K562 (cell line): ENCODE results near the gene DIRAS3. TPM values are rescaled to one million over a fixed set of nuclear protein-coding genes. Genes with fewer than 3 reads are reported as not detected.

Experiments used
- ATAC-seq: fragments of 200-7000 bp; cut with Tn5 transposase; 3 replicates; pipeline ENCODE4 v1.9.1; 2020; ENCODE audit warnings: moderate library complexity
- BruUV-seq: library from RNA; stranded (reverse); fragments of 400-500 nt; replicated peaks from 2 replicates; lab custom pipeline; 2021; lab: Mats Ljungman, UMichigan
- CTCF ChIA-PET: fragments of 300-600 bp; formaldehyde crosslinking; extraction: SDS; loops from one replicate; lab custom pipeline; 2021; ENCODE audit warnings: low intra/inter-chr PET ratio; lab: Yijun Ruan, JAX
- POLR2A ChIA-PET: fragments of 300-600, 350-650 bp; sonication (Branson Sonifier 250); formaldehyde crosslinking; extraction: SDS; loops from one replicate; lab custom pipeline; 2021; ENCODE audit warnings: antibody characterized with exemption, inconsistent platforms; lab: Yijun Ruan, JAX
- DNase-seq, 4 experiments: peaks; one replicate each; pipeline versions ENCODE4 v3.0.0 to v3.0.0-alpha.2; 2011 to 2018; ENCODE audit warnings: low spot score in 3 of 4, mixed read lengths in 3 of 4; ENCODE audit errors: extremely low read depth in 1 of 4
- FAIRE-seq: peaks from 2 replicates; lab custom pipeline; 2011; peaks lifted over from hg19 to GRCh38; lab: Jason Lieb, UNC
- H2AFZ ChIP-seq: 2 replicates; pipeline ENCODE4 v1.6.0; 2011; ENCODE audit warnings: low read depth, low read length, control low read depth, inconsistent platforms
- H3K27ac ChIP-seq: fragments of 200-600 bp; 3 replicates; pipeline ENCODE4 v1.8.0; 2011; ENCODE audit warnings: low read depth, mild to moderate bottlenecking, control low read depth, inconsistent platforms, low read length, moderate library complexity, mixed read lengths; ENCODE audit errors: extremely low read depth
- H3K27me3 ChIP-seq, 2 experiments: fragments of 300-600 bp in 1 of 2; 2 replicates in 1 of 2; 3 replicates in 1 of 2; pipeline versions ENCODE4 v1.6.0 to v1.8.0; 2011; ENCODE audit warnings: inconsistent platforms in 2 of 2, low read length in 2 of 2, mild to moderate bottlenecking in 1 of 2, mixed read lengths in 1 of 2, moderate library complexity in 1 of 2; ENCODE audit not compliant: control insufficient read depth in 2 of 2, insufficient read depth in 2 of 2
- H3K36me3 ChIP-seq: fragments of 300-600 bp; 3 replicates; pipeline ENCODE4 v1.8.0; 2011; ENCODE audit warnings: mild to moderate bottlenecking, low read length, inconsistent platforms; ENCODE audit not compliant: control insufficient read depth, insufficient read depth
- H3K4me1 ChIP-seq, 2 experiments: fragments of 200-600 bp in 1 of 2; replicated peaks in 1 of 2; 2 replicates in 1 of 2; 3 replicates in 1 of 2; pipeline versions ENCODE4 v1.5.1 to v1.8.0; 2011; ENCODE audit warnings: inconsistent platforms in 2 of 2, low read length in 2 of 2, mild to moderate bottlenecking in 1 of 2, mixed read lengths in 1 of 2, moderate library complexity in 1 of 2; ENCODE audit not compliant: control insufficient read depth in 2 of 2, insufficient read depth in 2 of 2
- H3K4me2 ChIP-seq: 2 replicates; pipeline ENCODE4 v1.6.1; 2011; ENCODE audit warnings: low read length, control low read depth, inconsistent platforms, mixed read lengths; ENCODE audit not compliant: insufficient read depth
- H3K4me3 ChIP-seq: fragments of 200-600 bp; sonication (generic), shearing (Covaris generic); 2 replicates; pipeline ENCODE4 v1.5.1; 2016; ENCODE audit warnings: control low read depth, inconsistent platforms
- H3K79me2 ChIP-seq: fragments of 200-600 bp; 3 replicates; pipeline ENCODE4 v1.8.0; 2011; ENCODE audit warnings: low read length, inconsistent platforms; ENCODE audit not compliant: control insufficient read depth, insufficient read depth
- H3K9ac ChIP-seq, 2 experiments: 2 replicates each; pipeline versions ENCODE4 v1.6.0 to v1.6.1; 2011; ENCODE audit warnings: low read depth in 2 of 2, low read length in 2 of 2, control low read depth in 1 of 2, inconsistent platforms in 1 of 2, mild to moderate bottlenecking in 1 of 2, mixed read lengths in 1 of 2; ENCODE audit not compliant: insufficient read depth in 1 of 2
- H3K9me1 ChIP-seq: one replicate; pipeline ENCODE4 v1.6.0; 2011; ENCODE audit warnings: inconsistent platforms, mild to moderate bottlenecking, low read length, moderate library complexity; ENCODE audit not compliant: control insufficient read depth, insufficient read depth
- H3K9me3 ChIP-seq: replicated peaks from 2 replicates; pipeline ENCODE4 v1.5.1; 2011; ENCODE audit warnings: low read depth, low read length, inconsistent platforms; ENCODE audit not compliant: control insufficient read depth, insufficient read depth
- H4K20me1 ChIP-seq: replicated peaks from 2 replicates; pipeline ENCODE4 v1.6.1; 2011; ENCODE audit warnings: low read length, inconsistent platforms, mixed read lengths; ENCODE audit not compliant: control insufficient read depth, insufficient read depth
- CHD1 ChIP-seq: fragments of 200-600 bp; sonication (generic); IDR thresholded peaks from one replicate; pipeline ENCODE4 v1.6.1; 2012; ENCODE audit warnings: mild to moderate bottlenecking, moderate library complexity, low read length, inconsistent platforms
- EHMT2 ChIP-seq: fragments of 450-650 bp; IDR thresholded peaks from 2 replicates; pipeline ENCODE4 v1.6.1; 2018; ENCODE audit warnings: antibody characterized with exemption
- FOXJ2 ChIP-seq: fragments of 200-800 bp; sonication (Bioruptor generic); IDR thresholded peaks from 2 replicates; pipeline ENCODE4 v1.6.1; 2016; ENCODE audit warnings: missing genetic modification characterization, missing compliant biosample characterization
- MCM3 ChIP-seq: fragments of 450-650 bp; IDR thresholded peaks from 2 replicates; pipeline ENCODE4 v1.6.1; 2016
- NR3C1 ChIP-seq: sonication (generic); formaldehyde crosslinking; IDR thresholded peaks from 2 replicates; pipeline ENCODE4 v1.8.1; 2022; ENCODE audit warnings: missing genetic modification reagents
- ZBTB7A ChIP-seq: IDR thresholded peaks from 2 replicates; pipeline ENCODE4 v1.6.1; 2011; ENCODE audit warnings: low read depth, mild to moderate bottlenecking, low read length, moderate library complexity, borderline replicate concordance; ENCODE audit not compliant: control insufficient read depth
- ZFP1 ChIP-seq: fragments of 450-650 bp; formaldehyde crosslinking; IDR thresholded peaks from 2 replicates; pipeline ENCODE4 v1.4.0; 2020; ENCODE audit warnings: mild to moderate bottlenecking, mixed read lengths
- ZNF134 ChIP-seq: fragments of 250-450 bp; sonication (Bioruptor Pico); conservative IDR thresholded peaks from 2 replicates; pipeline ENCODE4 v1.4.0; 2020
- WGBS: fragments of 100-300 bp; shearing (Covaris generic); methylation state at CpG from one replicate; pipeline ENCODE4 v1.1.6; 2016; ENCODE audit warnings: low coverage, mixed read lengths; ENCODE audit not compliant: insufficient coverage; ENCODE audit errors: missing lambda C conversion rate; 5-methylcytosine and 5-hydroxymethylcytosine counted together
- in situ Hi-C: fragments of 300-500 bp; cut with MboI; formaldehyde crosslinking; loops from 4 replicates; pipeline ENCODE4 v1.15.0; 2018; ENCODE audit warnings: inconsistent platforms, mixed read lengths
- intact Hi-C: fragments of 100-400 bp; cut with micrococcal nuclease; formaldehyde crosslinking; loops from 2 replicates; pipeline ENCODE4 v1.14.2; 2022
- polyA plus RNA-seq, 8 experiments: library from polyadenylated mRNA; depleted of rRNA in 4 of 8; stranded (reverse) in 5 of 8; unstranded in 3 of 8; fragments of >200 nt; fragmentation: Nextera tagmentation in 2 of 8; fragmentation: Illumina TruSeq in 1 of 8; extraction: Ambion mirVana in 2 of 8; extraction: Trizol in 1 of 8; gene quantifications; 2 replicates each; pipeline versions ENCODE4 v1.2.1 to v1.2.3, GENCODE V29; 2011 to 2014; ENCODE audit warnings: inconsistent platforms in 1 of 8, missing spikeins in 1 of 8
- total RNA-seq, 7 experiments: library from RNA; depleted of rRNA in 6 of 7; stranded (reverse); fragments of >200 nt in 6 of 7; fragmentation: Illumina TruSeq in 2 of 7; extraction: Trizol in 2 of 7; gene quantifications; 2 replicates each; pipeline versions ENCODE4 v1.2.1 to v1.2.3, GENCODE V29; 2011 to 2021; ENCODE audit warnings: low replicate concordance in 1 of 7
- TF ChIP-seq, protein P1 (sequence below): fragments of 250-450 bp; sonication (Bioruptor Pico); IDR thresholded peaks from 2 replicates; pipeline ENCODE4 v1.4.0; 2020; ENCODE audit warnings: mild to moderate bottlenecking, moderate library complexity

The DIRAS3 gene
- total and polyA plus RNA-seq, 9 of the 15 experiments (the other 6 are each of a cell fraction or from before 2014, with no cell fraction given): 7.9 to 96.1 (median 41.7) TPM

DNA sequence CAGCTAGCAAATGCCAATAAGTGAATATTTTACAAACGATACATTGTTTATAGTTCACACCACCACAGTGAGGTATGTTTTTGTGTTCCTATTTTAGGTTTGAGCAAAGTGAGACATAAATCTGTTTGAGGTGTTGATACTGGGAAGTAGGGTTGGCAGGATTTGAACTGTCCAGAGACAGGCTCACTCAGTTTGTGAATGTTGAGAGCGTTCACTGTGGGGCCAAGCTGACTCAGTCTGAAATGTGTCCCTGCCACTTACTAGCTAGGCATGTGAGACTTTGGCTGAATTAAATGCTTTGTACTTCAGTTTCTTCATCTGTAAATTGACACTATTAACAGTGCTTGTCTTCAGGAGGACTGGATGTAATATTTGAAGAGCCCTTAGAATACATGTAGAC, 35.1 kb downstream of the DIRAS3 start:
- no peaks in the 10 kb centered on the region for H4K20me1 ChIP-seq
- in situ Hi-C loops (loop anchor here (10.0 kb wide), 1 partner anchor 161 kb away; no protein-coding TSS in a partner anchor), intact Hi-C loops (no loop called here)
- H3K4me1 ChIP-seq: no peaks in the 10 kb centered on the region; a peak in 1 of 5 replicates
- CTCF ChIA-PET: no interaction called here
- peak overlapping the region; percentile 49; the same call in 1 of the 2 replicates for H2AFZ ChIP-seq
- no peak overlapping the region for H3K27ac ChIP-seq
- POLR2A ChIA-PET: interaction anchor here (0.6 to 0.8 kb wide), 2 partner anchors 28 to 29 kb away, joined by 3 read pairs; no protein-coding TSS in a partner anchor
- no TSS peak for BruUV-seq
- H3K36me3 ChIP-seq: no peaks in the 10 kb centered on the region
- no peak overlapping the region for H3K4me2 ChIP-seq
- no peaks in the 10 kb centered on the region for H3K9me3 ChIP-seq
- H3K4me3 ChIP-seq: no peak overlapping the region
- H3K9ac ChIP-seq: no peak overlapping the region
- no peak for TF ChIP-seq FOXJ2 (tag)
- no peak for TF ChIP-seq ZBTB7A
- no peak for TF ChIP-seq ZNF134
- TF ChIP-seq CHD1: no peak
- TF ChIP-seq NR3C1 (CRISPR knock-in tag): no peak
- no peak for TF ChIP-seq ZFP1 (CRISPR knock-in tag)
- no peak for TF ChIP-seq EHMT2
- TF ChIP-seq, protein P1, sequence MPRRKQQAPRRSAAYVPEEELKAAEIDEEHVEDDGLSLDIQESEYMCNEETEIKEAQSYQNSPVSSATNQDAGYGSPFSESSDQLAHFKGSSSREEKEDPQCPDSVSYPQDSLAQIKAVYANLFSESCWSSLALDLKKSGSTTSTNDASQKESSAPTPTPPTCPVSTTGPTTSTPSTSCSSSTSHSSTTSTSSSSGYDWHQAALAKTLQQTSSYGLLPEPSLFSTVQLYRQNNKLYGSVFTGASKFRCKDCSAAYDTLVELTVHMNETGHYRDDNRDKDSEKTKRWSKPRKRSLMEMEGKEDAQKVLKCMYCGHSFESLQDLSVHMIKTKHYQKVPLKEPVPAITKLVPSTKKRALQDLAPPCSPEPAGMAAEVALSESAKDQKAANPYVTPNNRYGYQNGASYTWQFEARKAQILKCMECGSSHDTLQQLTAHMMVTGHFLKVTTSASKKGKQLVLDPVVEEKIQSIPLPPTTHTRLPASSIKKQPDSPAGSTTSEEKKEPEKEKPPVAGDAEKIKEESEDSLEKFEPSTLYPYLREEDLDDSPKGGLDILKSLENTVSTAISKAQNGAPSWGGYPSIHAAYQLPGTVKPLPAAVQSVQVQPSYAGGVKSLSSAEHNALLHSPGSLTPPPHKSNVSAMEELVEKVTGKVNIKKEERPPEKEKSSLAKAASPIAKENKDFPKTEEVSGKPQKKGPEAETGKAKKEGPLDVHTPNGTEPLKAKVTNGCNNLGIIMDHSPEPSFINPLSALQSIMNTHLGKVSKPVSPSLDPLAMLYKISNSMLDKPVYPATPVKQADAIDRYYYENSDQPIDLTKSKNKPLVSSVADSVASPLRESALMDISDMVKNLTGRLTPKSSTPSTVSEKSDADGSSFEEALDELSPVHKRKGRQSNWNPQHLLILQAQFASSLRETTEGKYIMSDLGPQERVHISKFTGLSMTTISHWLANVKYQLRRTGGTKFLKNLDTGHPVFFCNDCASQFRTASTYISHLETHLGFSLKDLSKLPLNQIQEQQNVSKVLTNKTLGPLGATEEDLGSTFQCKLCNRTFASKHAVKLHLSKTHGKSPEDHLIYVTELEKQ (CRISPR knock-in tag): no peak
- no peak for TF ChIP-seq MCM3
- FAIRE-seq (no peak), ATAC-seq (no peak), DNase-seq (no peak)
- H3K27me3 ChIP-seq: no peaks in the 10 kb centered on the region
- H3K9me1 ChIP-seq: no peaks in the 10 kb centered on the region
- WGBS: 10% methylated on average over 2 of the region's 2 CpGs
- no peaks in the 10 kb centered on the region for H3K79me2 ChIP-seq
